GM12875 (cell line): ENCODE data around the gene MAPT.
"Not testable (repeated sequence)": the region's sequence is repeated elsewhere in the genome, so short reads cannot be mapped to it uniquely, and the experiment has no call there.

Experiments used
- H3K4me3 ChIP-seq: one replicate; pipeline ENCODE4 v1.5.1; 2011; ENCODE audit warnings: low read depth, low read length, control low read depth
- TF ChIP-seq, protein P1 (sequence below): IDR thresholded peaks from 2 replicates; pipeline ENCODE4 v1.5.1; 2011; ENCODE audit warnings: low read depth, mild to moderate bottlenecking, control low read depth, inconsistent platforms, low read length, moderate library complexity, borderline replicate concordance; ENCODE audit not compliant: insufficient read depth

MAPT gene

DNA sequence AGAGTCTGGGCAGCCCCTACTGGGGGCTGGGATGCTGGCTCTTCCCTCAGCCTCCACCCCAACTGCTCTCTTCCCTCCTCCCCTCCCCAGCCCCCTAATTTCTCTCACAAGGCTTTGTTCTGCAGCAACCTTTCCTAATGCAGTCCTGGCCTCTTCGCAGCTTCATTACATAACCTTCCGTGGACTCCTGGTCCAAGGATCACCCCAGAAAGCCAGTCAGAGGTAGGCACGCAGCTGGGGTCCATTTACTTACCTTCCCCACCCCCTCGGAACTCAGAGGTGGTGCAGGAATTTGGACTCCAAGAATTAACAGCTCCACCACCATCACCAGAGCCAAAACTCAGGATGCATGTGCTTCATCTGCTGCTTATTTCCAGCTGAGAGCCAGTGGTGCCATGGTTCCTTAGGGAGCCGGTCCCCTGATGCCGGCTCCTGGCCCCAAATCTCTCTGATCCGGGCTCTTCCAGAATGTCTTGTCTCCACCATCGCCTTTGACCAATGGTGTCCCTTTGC lies 40.9 kb downstream of the MAPT start:
- TF ChIP-seq, protein P1, sequence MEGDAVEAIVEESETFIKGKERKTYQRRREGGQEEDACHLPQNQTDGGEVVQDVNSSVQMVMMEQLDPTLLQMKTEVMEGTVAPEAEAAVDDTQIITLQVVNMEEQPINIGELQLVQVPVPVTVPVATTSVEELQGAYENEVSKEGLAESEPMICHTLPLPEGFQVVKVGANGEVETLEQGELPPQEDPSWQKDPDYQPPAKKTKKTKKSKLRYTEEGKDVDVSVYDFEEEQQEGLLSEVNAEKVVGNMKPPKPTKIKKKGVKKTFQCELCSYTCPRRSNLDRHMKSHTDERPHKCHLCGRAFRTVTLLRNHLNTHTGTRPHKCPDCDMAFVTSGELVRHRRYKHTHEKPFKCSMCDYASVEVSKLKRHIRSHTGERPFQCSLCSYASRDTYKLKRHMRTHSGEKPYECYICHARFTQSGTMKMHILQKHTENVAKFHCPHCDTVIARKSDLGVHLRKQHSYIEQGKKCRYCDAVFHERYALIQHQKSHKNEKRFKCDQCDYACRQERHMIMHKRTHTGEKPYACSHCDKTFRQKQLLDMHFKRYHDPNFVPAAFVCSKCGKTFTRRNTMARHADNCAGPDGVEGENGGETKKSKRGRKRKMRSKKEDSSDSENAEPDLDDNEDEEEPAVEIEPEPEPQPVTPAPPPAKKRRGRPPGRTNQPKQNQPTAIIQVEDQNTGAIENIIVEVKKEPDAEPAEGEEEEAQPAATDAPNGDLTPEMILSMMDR, result no peak
- H3K4me3 ChIP-seq, result no peak overlapping the region

DNA sequence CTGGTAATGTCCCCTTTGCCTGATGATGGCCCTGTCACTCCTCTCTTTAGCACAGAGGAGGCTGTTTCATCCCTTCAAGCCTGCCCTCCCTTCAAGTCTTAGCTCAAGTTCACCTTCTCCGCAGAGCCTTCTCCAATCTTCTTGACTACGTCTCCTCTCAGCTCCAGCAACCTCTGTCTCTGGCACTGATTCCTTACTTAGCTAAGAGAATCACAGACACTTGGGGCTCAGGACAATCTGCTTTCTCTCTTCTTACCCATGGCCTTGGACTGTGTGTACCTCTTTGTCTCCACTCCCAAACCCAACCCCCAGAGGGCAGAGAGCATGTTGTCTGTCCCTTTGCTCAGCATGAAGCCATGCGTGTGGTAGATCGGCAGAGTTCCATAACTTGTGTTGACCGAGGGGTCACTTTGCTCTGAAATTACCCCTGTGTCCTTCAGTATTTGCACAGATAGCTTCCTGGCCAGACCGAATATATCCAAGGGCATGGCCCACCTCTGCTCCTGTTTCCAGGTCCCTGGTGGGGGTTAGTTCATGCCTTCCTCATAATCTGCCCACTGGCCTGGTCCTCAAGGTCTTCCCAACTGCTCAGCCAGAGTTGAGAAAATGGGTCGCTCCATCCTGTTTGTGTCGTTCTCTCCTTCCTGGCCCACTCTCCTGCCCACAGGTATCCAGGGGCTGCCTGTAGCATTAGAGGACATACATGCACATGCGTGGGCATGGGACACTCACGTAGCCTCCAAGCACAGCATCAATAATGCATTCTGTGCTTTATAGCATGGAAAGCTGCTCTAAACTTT lies 41.6 kb downstream of the MAPT start:
- H3K4me3 ChIP-seq, result no peak overlapping the region
- TF ChIP-seq, protein P1, result no peak

DNA sequence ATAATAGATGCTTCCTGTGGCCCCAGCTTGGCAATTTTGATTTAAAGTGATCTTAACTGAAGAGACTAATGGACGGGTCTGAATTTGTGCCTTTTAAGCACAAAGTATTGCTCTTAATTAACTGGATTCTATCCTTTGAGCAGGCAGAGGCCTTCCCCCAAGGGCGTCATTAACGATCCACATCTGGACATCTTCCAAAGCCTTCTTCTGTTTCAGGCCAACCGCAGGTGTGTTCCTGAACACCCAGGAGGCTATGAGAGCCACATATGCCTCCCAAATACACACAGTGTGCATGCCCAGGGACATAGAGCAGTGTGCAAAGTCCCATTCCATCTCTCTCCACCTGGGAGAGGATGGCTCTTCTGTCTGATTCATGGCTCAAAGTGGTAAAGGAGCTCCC lies 42.3 kb downstream of the MAPT start:
- TF ChIP-seq, protein P1, result no peak

DNA sequence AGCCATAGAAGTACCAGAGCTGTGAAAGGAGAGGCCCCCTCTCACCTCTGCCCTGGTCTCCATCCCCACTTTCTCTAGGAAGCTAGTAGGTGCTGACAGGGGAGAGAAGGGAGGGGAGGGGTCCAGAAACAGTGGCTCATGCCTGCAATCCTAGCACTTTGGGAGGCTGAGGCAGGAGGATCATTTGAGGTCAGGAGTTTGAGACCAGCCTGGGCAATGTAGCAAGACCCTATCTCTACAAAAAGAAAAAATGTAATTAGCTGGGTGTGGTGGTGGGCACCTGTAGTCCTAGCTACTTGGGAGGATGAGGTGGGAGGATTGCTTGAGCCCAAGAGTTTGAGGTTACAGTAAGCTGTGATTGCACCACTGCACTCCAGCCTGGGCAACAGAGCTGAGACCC lies 42.8 kb downstream of the MAPT start:
- H3K4me3 ChIP-seq, result not testable (repeated sequence)

More for the DNA sequence above, 42.3 kb downstream of the MAPT start:
- H3K4me3 ChIP-seq, result no peak overlapping the region

DNA sequence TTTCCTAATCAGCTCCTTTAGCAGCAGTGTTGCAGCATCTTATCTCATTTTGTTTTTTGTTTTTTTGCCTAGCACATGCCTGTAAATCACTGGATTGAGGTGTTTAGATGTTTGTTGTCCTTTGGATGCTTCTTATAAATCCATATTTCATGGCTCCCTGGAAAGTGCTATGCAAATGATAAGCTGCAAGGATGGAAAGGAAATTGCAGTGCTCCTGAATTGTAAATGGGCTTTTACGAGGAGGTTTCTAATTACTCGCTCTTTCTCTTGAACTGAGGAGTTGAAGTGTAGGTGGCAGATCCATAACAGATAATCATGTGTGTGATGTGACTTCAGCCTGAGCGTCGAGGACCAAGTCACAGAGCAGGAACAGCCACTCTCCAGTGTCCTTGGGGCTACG lies 45.0 kb downstream of the MAPT start:
- no peak overlapping the region for H3K4me3 ChIP-seq
- TF ChIP-seq, protein P1, result no peak

DNA sequence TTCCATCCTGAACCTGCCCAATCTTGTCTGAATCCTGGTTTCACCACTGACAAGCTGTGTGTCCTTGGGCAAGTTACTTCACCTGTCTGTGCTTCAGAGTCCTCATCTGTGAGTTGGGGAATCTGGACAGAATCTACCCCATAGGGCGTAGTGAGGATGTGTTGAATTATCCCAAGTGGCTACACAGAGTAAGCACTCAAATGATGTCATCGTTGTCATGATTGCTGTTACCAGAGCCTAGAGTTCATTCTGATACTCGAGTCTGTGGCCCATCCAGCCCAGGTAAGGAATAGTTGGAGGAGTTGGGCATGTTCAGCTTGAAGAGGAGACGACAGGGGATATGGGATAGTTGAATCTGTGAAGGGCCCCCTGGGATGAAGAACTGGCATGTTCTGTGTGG lies 45.9 kb downstream of the MAPT start:
- no peak overlapping the region for H3K4me3 ChIP-seq
- TF ChIP-seq, protein P1, result no peak

DNA sequence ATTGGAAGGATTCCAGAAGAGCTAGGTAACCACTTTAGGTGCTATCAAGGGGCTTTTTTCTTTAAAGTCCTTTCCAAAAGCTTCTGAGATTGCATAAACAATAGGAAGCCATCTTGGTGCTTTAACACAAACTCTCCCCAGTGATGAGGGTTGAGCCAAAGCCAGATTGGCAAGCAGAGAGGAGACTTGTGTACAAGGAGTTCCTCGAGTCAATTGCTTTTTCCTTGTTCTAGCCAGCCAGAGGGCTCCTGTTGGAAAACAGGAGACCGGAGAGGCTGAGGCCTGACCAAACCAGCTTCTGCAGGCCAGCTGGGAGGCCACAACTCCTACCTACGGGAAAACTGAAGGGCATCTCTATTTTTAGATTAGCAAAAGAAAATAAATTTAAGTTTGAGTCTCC lies 46.5 kb downstream of the MAPT start:
- TF ChIP-seq, protein P1, result no peak

More for the DNA sequence above, 46.5 kb downstream of the MAPT start:
- H3K4me3 ChIP-seq, result no peak overlapping the region
